ENCODE results near the gene NTN3.
"Not testable (repeated sequence)": the region's sequence is repeated elsewhere in the genome, so short reads cannot be mapped to it uniquely, and the experiment has no call there.

Gene NTN3
- 0 to 0.04 (median 0) reads per million in 3 experiments for total RNA-seq

DNA sequence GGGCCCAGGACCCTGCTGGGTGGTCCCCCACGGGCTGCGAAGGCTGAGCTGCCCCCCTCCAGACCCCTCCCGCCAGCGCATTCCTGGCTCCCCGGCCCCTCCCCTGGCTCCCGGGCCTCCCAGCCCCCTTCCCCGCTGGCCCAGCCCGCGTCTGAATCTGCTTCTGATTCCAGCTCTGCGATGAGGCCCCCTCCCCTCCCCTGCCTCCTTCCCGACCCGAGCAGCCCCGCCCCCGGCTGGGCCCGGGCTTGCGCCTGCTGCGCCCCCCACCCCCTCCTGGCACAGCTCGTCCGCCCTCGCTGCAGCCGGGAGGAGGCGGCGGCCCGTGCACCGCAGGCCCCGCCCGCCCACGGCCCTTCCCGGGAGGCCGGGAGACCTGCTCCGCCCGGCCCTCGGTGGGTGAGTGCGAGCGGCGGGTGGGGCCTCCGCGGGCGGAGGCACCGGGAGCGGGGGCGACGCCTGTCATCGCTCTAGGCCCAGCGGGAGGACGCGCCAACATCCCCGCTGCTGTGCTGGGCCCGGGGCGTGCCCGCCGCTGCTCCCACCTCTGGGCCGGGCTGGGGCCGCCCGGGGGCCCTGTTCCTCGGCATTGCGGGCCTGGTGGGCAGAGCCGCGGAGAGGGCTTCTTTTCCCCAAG lies at the start of gene NTN3:
TSS of gene NTN3 (plus strand) at position 282 of the 637 bp plus-strand sequence. CDS start 405 bp downstream, outside the sequence.
- no peak for DNase-seq

DNA sequence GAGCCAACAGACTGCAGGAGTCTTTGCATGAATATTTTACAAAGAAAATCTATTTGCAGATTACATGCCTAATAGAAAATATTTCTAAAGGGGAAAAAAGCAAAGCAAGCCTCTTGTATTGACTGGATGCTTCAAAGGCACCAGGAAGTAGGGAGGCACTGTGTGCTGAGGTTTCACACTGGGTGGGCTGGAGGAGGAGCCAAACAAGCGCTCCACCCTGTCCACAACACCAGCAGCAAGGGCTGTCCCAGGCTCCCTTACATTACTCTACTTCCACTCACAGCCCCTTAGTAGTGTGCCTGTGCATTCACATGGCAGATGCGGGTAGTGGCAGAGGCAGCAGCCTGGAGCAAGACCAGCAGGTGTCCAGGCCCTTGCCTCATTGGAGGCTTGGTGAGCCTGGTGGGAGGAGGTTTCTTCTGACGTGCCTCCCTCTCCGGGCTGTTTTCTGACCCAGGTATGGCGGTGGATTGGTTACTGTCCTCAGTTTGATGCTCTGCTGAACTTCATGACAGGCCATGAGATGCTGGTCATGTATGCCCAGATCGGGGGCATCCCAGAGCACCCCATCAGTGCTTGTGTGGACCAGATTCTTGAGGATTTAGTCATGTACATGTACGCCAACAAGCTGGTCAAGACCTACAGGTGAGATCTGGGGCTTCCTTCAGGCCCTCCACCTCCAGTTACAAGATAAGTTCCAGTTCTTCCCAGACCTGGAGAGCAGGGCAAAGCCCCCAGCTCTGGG lies 48.8 kb upstream of the NTN3 start:
- no peak for DNase-seq

DNA sequence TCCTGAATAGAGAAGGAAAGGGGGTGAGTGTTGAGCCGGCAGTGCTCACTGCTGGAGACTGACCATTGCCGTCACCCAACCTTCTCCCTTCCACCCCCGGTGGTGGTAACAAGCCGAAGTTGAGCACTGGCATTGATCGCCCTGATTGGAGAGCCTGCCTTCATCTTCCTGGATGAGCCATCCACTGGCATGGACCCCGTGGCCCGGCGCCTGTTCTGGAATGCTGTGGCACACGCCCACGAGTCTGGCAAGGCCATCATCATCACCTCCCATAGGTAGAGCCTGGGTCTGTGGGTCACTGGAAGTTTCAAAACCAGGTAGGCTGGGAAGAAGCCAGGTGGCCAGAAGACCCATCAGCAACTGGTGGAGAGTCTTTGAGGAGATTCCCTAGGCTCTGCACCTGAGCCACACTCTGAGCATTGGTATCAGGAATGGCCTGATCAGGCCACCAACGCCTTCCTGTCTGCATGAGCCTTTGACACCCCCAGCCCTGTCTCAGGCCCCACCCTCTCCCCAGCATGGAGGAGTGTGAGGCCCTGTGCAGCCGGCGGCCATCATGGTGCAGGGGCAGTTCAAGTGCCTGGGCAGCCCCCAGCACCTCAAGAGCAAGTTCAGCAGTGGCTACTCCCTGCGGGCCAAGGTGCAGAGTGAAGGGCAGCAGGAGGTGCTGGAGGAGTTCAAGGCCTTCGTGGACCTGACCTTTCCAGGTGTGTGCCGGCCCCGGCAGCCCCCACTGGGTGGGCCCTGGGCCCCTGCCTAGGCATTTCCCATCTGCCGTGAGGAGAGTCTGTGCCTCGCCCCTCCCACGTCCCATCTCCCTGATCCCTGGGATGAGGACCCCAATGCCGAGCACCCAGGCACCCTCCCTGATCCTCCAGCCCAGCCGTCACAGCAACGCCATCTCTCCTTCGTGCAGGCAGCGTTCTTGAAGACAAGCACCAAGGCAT lies 46.8 kb upstream of the NTN3 start:
- DNase-seq, result no peak

DNA sequence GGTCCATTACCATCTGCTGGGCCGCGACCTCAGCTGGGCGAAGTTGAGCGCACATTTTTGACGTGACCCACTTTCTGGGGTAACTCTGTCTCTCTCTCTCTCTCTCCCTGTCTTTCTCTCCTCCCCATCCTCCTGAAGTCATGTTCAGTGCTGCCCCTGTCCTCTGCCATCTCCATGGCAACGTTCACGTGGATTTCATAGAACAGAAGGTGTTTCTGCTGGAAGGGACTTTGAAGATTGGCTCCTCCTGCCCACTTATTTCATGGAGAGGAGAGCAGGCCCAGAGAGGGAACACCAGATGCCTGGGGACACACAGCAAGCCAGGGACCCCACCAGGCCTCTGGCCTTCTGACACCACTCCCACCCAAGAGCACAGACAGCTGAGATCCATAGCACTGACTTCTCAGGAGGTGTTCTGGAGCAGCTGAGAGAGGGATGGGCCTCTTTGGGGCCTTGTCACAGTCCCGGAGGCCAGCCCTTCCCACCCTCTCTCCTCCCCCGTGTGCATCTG lies 46.0 kb upstream of the NTN3 start:
- no peak for DNase-seq

DNA sequence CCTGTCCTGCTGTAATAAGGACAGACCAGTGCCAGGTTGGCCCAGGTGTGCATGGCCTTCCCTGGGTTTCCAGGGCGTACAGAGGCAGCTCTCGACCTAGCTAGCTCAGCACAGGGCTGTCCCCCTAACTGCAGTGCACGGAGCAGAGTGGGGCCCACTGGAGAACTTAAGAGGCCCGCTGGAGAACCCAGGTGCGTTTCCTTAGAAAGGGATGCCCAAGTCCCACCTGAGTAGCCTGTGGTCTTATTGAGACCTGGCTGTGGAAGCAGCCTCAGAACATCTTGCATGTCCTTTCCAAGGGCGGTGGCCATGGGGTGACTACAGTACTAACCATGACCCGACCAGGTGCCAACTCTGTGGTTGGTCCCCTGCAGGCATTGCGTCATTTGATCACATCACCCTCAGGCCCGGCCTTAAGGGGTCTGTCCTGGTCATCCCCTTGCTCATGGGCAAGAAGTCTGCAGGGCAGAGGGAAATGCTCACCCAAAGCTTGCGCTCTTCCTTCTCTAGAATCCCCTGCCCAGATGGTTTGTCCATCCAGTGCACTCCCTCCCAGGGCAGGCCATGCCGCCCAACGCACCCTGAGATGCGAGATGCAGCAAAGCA lies 45.2 kb upstream of the NTN3 start:
- DNase-seq, result no peak

DNA sequence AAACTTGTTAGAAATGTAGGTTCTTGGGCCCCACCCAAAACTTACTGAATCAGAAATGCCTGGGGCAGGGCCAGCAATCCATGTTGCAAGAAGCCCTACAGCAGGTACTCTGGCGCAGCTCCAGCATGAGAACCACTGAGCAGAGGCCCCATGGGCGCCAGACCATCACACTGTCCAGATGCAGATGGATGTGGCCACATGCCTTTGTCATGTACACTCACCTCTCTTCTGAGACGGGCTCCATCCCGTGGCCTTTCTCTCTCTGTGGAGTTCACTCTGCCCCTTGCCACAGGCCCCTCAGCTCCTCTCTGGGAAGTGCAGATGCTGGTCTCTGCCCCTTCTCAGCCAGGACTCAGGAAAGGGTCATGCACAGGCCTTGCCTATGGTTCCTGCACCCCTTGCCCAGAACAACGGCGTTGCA lies 44.1 kb upstream of the NTN3 start:
- DNase-seq, result no peak

DNA sequence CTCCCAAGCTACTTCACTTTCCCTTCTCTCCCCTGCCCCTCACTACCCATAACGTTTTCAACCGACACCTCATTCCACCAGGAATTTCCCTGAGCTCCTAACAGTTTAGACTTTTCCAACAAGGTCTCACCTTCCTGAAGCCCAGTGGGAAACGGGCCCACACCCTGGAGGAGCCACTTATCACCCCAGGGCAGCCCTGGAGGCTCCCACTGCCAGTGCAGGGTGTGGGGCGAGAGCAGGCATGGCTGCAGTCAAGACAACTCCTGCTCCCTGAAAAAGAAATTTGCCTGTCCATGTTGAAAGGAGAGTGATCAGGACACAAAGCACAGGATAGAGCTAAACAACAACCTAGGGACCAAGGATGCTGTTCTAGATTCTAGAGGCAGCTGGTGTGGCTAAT lies 43.6 kb upstream of the NTN3 start:
- no peak for DNase-seq

DNA sequence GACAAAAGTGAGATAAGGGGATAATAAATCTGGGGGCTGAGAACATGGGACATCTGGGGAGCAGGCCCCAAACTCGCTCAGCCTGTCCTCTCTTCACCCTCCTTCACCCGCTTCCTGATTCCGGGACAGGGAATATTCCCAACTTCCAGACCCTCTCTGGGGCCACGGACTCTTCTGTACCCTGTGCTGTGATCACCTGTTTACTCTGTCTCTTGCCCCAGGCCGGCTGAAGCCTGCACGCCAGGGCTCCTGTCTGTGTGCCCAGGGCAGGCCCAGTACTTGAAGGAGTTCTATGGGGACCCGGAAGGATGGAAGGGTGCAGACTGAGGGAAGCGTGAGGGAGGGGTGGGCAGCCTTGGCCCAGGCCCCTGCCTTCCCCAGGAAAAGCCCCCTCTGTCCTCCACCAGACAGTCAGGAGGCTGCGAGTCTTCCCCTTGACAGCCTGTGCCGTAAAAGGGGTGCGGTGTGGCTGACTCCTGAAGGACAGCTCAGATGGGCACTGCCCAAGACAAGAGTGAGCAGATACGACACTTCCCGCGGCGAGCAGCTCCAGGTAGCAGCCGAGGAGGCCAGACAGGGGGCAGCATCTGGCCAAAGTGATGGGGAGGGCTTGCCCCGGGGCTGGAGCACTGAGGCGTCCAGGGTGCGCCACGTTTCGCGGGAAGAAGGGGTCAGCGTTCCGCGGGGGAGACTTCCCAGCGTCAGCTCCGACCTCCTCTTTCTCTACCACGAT lies 42.9 kb upstream of the NTN3 start:
- DNase-seq, result no peak

DNA sequence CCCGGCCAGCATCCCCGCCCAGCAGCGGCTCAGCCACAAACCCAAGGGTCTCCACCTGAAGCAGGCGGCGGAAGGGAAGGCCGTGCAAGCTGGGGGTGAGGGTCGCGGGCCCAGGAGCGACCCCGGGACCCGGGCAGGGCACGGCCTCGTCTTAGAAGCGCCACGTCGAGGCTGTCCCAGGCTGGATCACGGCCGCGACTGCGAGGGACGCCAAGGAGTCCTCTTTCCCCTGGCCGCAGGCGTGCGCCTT lies 42.4 kb upstream of the NTN3 start:
- no peak for DNase-seq

DNA sequence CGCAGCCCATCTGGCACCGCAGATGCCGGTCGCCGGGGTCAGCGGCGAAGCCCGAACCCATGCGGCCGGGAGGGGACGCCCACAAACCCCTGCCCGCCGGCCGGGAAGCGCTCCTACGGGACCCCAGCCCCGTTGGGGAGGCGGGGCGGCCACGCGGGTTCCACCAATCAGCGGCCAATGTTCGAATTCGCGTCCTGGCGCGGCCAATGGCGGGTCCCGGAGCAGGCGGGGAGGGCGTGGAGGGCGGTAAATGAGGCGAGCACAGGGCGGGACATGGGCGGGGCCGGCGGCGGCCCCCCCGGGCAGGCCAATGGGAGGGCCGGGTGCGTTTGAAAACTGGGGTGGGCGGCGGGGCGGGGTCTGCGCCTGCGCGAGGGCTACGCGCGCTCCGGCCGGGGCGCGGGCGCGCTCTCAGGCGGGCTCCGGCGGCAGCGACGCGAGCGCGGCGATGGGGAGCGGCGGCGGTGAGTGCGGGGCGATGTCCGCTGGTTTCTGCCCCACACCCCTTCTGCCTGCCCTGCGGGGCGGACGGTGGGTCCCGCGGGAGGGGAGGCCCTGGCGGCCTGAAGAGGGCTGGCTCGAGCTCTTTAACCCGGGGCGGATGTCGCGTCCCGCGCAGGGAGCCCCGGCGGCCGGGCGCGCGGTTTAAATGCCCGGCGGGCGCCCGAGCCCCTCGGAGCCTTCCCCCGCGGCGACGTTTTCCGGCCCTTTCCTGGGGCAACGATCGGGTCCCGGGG lies 41.9 kb upstream of the NTN3 start, which contains the start of gene CCNF:
TSS of gene CCNF (plus strand) at position 414 of the 737 bp plus-strand sequence. CDS start at position 449, 35 bp downstream.
- peak; percentile 89 for DNase-seq

DNA sequence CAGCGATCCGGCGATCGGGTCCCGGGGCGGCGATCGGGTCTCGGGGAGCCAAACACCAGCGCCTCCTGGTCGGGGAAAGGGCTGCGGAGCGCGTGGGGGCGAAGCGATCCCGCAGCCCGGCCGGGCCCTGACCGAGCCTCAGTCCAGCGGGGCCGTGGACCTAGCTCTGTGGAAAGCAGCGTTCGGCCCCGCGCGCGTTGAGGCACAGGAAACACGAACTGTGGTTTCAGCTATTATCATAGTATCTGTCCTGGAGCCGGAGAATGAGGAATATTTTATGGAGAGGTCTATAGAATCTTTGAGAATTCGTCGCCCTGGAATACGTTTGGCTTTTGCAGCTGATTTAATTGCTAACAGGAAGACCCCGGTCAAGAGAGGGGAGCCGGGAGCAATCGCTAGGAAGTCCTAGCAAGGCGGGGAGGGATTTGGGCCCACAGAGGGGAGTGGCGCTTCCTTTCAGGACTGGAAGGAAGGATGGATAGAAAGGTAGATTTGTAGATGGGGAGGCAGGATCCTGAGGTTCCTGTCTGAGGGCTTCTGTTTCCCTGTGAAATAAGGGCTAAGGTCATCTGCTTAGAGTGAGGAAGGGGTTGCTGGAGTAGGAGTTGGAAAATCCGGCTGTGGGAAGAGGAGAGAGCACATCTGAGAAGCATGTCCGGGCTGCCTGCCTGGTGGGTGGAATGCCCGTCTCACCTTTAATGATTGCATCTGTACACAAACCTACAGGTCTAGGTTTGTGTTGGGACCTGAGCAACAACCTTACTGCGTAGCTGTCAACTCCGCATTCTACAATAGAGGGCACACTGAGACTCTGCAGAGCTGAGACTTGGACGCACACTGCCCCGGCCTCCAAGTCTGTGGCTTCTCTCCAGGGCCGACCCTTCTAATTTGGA lies 41.1 kb upstream of the NTN3 start:
- DNase-seq, result no peak

DNA sequence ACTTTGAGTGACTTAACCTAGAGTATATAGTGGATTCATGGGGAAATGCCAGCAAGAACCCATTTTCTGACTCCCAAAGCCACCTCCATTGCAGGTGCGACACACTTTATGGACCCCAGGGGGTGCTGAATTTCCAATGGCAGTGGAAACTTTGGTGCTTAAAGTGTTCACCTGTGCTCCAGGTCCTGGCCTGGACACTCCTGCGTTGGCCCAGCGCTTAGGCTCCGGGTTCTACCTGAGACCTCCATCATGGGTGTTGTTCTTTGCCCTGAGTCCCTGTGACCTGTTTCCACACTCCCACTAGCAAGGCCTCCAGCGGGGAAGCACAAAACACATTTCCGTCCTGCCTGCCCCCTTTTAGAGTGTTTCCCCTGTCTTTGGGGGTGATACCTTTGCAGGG lies 38.8 kb upstream of the NTN3 start:
- no peak for DNase-seq

DNA sequence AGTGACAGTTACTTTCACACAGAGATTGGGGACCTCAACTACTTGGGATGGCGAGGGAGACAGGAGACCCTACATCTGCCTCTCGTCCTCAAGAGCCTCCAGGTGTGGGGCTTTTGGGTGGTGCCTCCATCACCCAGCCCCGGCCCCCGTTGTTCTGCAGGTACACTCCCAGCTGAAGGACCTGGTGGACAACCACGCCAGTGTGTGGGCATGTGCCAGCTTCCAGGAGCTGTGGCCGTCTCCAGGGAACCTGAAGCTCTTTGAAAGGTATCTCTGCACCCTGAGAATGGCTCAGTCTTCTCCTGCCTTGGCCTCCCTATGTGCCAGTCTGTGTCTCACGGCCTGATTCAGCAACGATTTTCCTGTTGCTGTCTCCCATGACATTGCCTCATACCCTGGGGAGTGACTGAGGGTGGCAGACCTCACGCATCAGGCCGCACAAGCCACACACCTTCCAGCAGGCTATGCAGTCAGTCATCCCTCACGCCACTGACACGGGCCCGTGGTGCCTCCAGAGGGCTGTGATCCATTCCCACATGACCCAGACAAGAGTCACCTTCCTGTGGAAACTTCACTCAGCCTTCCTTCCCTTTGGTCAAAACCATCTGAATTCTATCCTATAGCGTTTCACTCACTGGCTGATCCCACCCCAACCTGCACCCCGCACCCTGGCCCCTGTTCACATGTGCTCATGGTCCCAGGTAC lies 38.1 kb upstream of the NTN3 start:
- DNase-seq, result no peak

DNA sequence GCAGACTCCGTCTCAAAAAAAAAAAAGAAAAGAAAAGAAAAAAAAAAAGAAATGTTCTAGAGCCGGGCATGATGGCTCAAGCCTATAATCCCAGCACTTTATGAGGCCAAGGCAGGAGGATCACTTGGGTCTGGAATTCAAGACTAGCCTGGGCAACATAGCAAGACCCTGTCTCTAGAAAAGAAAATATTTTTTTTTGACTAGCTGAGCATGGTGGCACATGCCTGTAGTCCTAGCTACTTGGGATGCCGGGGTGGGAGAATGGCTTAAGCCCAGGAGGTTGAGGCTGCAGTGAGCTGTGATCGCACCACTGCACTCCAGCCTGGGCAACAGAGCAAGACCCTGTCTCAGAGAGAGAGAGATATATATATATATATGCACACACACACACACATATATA lies 35.9 kb upstream of the NTN3 start:
- DNase-seq, result not testable (repeated sequence)

DNA sequence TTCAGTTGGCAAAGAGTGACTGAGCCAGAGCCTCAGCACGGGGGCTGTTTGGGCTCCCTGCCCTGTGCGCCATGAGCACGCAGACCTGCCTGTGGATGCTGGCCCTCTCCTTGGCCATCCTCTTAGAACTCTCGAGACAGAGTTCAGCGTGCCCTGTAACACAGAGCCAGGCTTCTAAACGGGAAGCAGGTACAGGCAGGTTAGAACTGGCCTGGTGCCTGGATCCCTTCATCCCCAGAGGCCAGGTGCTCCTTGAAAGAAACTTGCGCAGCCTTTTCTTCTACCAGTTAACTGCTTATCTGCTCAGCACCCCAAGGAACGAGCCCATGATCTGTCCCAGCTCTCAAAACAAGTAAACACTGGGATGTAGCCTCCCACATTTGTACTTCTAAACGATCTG lies 35.0 kb upstream of the NTN3 start:
- no peak for DNase-seq

DNA sequence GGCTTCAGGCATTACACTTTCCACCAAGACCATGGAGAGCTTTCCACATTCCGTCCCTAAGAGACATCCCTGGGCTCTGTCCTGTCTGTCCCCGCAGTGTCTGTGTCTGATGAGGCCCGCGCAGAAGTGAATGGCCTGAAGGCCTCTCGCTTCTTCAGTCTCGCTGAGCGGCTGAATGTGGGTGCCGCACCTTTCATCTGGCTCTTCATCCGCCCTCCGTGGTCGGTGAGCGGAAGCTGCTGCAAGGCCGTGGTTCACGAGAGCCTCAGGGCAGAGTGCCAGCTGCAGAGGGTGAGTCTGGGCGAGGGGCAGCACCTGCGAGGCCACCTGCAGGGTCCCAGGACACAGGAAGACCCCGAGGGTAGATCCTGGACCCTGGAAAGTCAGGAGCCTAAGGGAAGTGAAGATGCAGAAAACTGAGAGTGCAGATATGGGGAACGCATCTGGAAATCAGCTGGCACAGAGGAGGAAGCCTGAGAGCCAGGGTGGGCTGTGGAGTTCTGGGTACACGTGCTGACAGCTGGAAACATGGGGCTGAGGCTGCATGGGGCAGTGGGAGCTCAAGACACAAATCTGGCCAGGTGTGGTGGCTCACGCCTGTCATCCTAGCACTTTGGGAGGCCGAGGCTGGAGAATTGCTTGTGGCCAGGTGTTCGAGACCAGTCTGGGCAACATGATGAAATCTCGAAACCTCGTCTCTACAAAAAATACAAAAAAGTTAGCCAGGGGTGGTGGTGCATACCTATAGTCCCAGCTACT lies 33.9 kb upstream of the NTN3 start:
- no peak for DNase-seq

DNA sequence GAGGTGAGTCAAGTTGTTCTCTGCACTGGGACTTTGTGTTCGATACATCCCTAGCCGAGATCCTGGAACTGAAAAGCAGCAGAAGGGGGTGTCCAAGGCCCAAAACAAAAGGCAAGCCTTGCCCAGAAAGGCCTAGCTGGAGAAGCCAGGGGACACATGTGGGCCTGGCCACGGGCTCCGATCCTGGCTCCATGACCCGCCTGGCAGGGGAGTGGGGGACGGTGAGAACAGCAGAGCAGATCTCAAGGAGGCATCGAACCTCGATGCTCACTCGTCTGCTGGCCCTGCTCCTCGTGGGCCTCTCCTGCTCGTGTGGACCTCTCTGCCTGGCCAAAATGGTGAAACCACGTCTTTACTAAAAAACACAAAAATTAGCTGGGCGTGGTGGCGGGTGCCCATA lies 33.0 kb upstream of the NTN3 start:
- DNase-seq, result no peak

DNA sequence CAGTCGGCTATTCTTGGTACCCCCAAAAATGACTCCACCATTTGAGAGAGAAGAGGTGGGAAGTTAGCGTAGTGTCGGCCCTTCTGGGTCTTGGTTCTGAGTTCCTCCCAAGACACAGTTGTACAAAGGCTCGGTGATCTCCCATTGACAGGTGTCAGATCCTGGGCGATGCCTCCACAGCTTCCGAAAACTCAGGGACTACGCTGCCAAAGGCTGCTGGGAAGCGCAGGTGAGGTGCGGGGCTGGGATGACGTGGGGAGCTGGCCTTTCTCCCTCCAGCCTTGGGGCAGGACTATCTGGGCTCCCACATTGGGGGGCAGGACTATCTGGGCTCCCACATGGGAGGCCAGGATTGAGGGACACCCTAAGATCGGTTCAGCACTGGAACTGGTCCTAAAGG lies 31.5 kb upstream of the NTN3 start:
- no peak for DNase-seq
